HFFc6 (cell line): ENCODE data around the gene CCSER1. TPM values are rescaled to one million over a fixed set of nuclear protein-coding genes. Genes with fewer than 3 reads are reported as not detected.

Experiments used
- DNase-seq: peaks from one replicate; pipeline ENCODE4 v3.0.0-alpha.2; 2018
- H3K27ac Mint-ChIP-seq: 2 replicates; pipeline ENCODE4 v1.8.0; 2020; ENCODE audit warnings: mild to moderate bottlenecking, mixed read lengths
- H3K27me3 Mint-ChIP-seq: 2 replicates; pipeline ENCODE4 v1.8.0; 2021; ENCODE audit warnings: mild to moderate bottlenecking, moderate library complexity, mixed read lengths; ENCODE audit not compliant: insufficient read depth
- H3K36me3 Mint-ChIP-seq: 2 replicates; pipeline ENCODE4 v1.8.0; 2021; ENCODE audit warnings: low read depth, mixed read lengths
- H3K4me1 Mint-ChIP-seq: 2 replicates; pipeline ENCODE4 v1.8.0; 2020; ENCODE audit warnings: low read depth, mixed read lengths
- H3K4me3 Mint-ChIP-seq: 2 replicates; pipeline ENCODE4 v1.8.0; 2020; ENCODE audit warnings: mild to moderate bottlenecking, moderate library complexity, mixed read lengths
- H3K9me3 Mint-ChIP-seq: 2 replicates; pipeline ENCODE4 v1.8.0; 2020; ENCODE audit warnings: mild to moderate bottlenecking, mixed read lengths
- CTCF ChIP-seq: fragments of 200-600 bp; sonication (generic); IDR thresholded peaks from 2 replicates; pipeline ENCODE4 v1.5.0; 2021; ENCODE audit warnings: antibody characterized with exemption, mild to moderate bottlenecking
- total RNA-seq, 6 experiments: library from RNA; stranded (reverse); fragmentation: NEBNext Ultra II Directional; extraction: Animal tissue kit (Norgen Biotek cat#: 25700); gene quantifications; 2 replicates in 1 of 6; 3 replicates in 5 of 6; pipeline ENCODE4 v1.2.3, GENCODE V29; 2021

The CCSER1 gene
- total RNA-seq, 6 experiments from 2014 or later, result not detected

- Mint-ChIP-seq H3K27ac (no peak overlapping the region), H3K36me3 (no peaks in the 10 kb centered on the region), H3K9me3 (peaks cover 38% of the 10 kb centered on the region), H3K4me1 (no peaks in the 10 kb centered on the region), H3K4me3 (no peak overlapping the region), H3K27me3 (no peaks in the 10 kb centered on the region)
- DNase-seq, result no peak
- TF ChIP-seq CTCF, result no peak
These were observed 863.1 kb downstream of the CCSER1 start for GRCh38 chr4:90990284-90990683.

DNA sequence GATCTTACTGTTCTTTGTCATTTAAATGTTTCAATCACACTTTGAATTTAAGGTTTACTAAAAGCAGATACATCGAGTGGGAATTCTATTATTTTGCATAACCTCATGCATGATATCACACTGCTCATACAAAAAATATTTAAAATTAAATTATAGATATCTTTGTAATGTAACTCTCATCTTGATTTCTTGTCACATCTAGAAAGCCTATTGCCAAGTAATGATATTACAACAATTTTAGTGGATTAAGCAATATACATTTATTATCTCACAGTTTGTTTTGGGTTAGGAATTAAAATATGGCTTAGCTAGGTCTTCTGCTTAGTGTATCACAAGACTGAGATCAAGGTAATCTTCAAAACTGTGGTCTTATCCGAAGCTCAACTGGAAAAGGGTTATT, 865.0 kb downstream of the CCSER1 start:
- DNase-seq, result no peak
- Mint-ChIP-seq H3K4me3 (no peak overlapping the region), H3K4me1 (no peaks in the 10 kb centered on the region), H3K36me3 (no peaks in the 10 kb centered on the region), H3K9me3 (peaks cover 30% of the 10 kb centered on the region), H3K27me3 (no peaks in the 10 kb centered on the region), H3K27ac (no peak overlapping the region)
- no peak for TF ChIP-seq CTCF

- no peak for DNase-seq
- no peak overlapping the region for H3K27ac Mint-ChIP-seq
- no peak for TF ChIP-seq CTCF
- H3K27me3 Mint-ChIP-seq, result no peaks in the 10 kb centered on the region
- no peaks in the 10 kb centered on the region for H3K4me1 Mint-ChIP-seq
- no peaks in the 10 kb centered on the region for H3K36me3 Mint-ChIP-seq
- peaks cover 27% of the 10 kb centered on the region for H3K9me3 Mint-ChIP-seq
- H3K4me3 Mint-ChIP-seq, result no peak overlapping the region
These were observed 867.8 kb downstream of the CCSER1 start for GRCh38 chr4:90994851-90995574.

DNA sequence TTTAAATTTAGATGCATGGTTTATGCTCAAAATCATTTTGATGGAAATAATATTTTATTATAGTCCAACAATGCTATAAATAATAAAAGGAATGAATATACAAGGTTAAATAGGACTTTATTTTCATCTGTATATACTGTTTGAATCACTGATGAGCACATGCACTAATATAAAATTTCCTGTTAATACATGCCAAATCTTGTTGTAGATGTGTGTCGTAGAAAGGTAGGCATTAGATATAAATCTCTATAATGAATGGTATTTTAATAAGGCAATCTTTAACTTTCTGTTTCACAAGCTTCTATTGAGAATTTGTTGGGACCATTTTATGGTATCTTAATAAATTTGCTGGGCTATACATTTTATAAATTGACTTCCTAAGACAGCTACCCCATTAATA, 868.8 kb downstream of the CCSER1 start:
- TF ChIP-seq CTCF, result no peak
- Mint-ChIP-seq H3K4me3 (no peak overlapping the region), H3K36me3 (no peaks in the 10 kb centered on the region), H3K9me3 (peaks cover 34% of the 10 kb centered on the region), H3K4me1 (no peaks in the 10 kb centered on the region), H3K27me3 (no peaks in the 10 kb centered on the region), H3K27ac (no peak overlapping the region)
- no peak for DNase-seq

DNA sequence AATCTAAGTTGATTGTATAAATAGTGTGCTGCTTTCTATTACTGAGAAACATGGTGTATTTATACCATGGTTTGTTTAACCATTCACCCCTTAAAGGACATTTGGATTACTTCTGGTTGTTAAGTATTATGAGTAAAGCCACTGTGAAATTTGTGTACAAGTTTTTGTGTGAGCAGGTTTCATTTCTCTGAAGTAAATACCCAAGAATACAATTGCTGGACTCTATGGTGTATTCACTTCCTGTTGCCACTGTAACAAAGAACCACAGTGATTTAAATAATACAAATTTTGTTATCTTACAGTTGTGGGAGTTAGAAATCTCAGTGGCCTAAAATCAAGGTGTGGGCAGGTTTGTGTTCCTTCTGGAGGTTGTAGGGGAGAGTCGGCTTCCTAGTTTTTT, 869.6 kb downstream of the CCSER1 start:
- no peak for DNase-seq
- peaks cover 35% of the 10 kb centered on the region for H3K9me3 Mint-ChIP-seq
- H3K27ac Mint-ChIP-seq, result no peak overlapping the region
- TF ChIP-seq CTCF, result no peak
- no peaks in the 10 kb centered on the region for H3K36me3 Mint-ChIP-seq
- no peaks in the 10 kb centered on the region for H3K4me1 Mint-ChIP-seq
- H3K27me3 Mint-ChIP-seq, result no peaks in the 10 kb centered on the region
- H3K4me3 Mint-ChIP-seq, result no peak overlapping the region
